Epithelial cell of proximal tubule (primary cell): ENCODE measurements around the gene TOR1A. TPM values are rescaled to one million over a fixed set of nuclear protein-coding genes. Genes with fewer than 3 reads are reported as not detected.

ENCODE experiments used
- DNase-seq: peaks from one replicate; pipeline ENCODE4 v3.0.0-alpha.2; 2011; ENCODE audit warnings: low read depth
- H3K4me3 ChIP-seq: 2 replicates; pipeline ENCODE4 v1.5.1; 2011; ENCODE audit warnings: low read depth, mild to moderate bottlenecking, low read length
- total RNA-seq: library from RNA; depleted of rRNA; stranded (reverse); fragments of >200 nt; gene quantifications from 2 replicates; pipeline ENCODE4 v1.2.3, GENCODE V29; 2015
- TF ChIP-seq, protein P1 (sequence below): conservative IDR thresholded peaks from 2 replicates; pipeline ENCODE4 v1.5.1; 2012; ENCODE audit warnings: low read depth, mild to moderate bottlenecking, low read length

Gene TOR1A
- total RNA-seq, 1 donor from 2014 or later: 48.8 TPM

DNA sequence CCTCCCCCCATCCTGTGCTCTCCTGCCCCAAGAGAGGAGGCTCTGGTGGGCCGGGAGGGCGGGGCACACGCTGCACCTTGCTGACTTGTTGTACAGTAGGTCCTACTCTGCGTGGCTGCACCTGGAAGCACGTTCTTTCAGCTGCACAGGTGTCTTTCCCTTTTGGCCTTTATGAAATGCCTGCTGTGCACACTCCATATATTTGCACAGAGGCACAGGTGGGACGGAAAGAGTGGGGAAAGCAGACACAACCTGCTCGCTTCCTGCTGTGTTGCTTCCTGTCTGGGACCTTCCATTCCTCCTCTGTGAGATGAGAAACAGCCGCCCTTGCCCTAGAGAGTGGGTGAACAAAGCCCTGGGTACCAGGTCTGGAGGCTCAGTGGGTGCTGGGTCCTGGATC, 16.1 kb upstream of the TOR1A start:
- TF ChIP-seq, protein P1, sequence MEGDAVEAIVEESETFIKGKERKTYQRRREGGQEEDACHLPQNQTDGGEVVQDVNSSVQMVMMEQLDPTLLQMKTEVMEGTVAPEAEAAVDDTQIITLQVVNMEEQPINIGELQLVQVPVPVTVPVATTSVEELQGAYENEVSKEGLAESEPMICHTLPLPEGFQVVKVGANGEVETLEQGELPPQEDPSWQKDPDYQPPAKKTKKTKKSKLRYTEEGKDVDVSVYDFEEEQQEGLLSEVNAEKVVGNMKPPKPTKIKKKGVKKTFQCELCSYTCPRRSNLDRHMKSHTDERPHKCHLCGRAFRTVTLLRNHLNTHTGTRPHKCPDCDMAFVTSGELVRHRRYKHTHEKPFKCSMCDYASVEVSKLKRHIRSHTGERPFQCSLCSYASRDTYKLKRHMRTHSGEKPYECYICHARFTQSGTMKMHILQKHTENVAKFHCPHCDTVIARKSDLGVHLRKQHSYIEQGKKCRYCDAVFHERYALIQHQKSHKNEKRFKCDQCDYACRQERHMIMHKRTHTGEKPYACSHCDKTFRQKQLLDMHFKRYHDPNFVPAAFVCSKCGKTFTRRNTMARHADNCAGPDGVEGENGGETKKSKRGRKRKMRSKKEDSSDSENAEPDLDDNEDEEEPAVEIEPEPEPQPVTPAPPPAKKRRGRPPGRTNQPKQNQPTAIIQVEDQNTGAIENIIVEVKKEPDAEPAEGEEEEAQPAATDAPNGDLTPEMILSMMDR: no peak
- no peak overlapping the region for H3K4me3 ChIP-seq
- no peak for DNase-seq

DNA sequence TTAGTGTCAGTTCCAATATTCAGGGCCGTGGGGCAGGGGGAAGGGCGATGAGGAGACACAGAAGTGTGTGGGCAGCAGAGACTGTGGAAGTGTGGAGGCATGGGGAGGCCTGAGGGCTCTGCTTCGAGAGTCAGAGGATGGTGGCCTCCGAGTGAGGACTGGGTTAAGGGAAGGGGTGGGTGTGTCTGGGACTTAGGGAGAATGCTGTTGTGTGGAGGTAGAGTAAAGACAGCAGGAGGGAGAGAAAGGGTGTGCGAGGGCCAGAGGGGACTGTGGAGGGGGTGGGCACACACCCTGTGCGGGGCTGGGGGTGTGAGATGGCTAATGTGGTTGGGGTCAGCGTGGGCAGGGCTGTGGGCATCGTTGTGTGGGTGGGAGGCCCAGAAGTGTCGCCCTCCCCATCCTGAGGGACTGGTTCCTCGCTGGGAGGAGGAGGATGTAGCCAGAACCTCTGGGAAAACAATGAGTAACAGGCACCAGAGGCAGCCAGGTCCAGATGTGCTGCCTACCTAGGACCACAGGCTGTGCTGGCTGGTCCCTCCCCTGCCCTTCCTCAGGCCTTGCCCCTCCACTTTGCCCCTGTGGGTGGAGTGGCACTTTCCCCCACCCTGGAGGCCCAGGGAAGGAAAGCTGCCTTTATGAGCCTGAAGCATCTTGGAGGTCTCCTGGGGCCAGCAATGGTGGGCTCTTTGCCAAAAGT, 15.5 kb upstream of the TOR1A start:
- no peak overlapping the region for H3K4me3 ChIP-seq
- TF ChIP-seq, protein P1: no peak

DNA sequence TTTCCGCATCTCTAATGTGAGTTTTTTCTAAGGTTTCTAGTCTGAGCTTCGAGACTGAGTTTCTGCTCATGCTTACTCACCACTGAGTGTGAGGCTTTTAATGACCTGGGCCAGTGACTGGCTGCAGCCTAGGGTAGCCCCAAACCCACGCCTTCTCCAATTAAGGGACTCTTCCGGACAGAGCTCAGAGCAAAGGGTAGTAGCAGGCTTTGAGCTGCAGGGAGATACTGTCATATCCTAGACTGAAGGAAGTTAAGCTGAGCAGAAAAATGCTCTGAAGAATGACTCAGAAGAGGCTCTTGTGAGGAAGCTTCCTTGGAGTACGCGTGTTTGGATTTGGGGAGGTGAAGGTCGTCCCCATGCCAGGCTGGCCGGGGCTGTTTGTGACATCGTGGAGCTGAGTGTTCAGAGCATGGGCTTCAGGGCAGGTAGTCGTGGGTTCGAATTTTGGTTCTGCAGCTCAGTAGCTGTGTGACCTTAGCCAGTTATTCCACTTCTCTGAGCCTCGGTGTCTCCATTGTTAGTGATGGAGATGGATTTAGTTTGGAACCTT, 14.8 kb upstream of the TOR1A start:
- TF ChIP-seq, protein P1: no peak
- no peak overlapping the region for H3K4me3 ChIP-seq
- DNase-seq: no peak

More for the DNA sequence above, 15.5 kb upstream of the TOR1A start:
- DNase-seq: no peak

DNA sequence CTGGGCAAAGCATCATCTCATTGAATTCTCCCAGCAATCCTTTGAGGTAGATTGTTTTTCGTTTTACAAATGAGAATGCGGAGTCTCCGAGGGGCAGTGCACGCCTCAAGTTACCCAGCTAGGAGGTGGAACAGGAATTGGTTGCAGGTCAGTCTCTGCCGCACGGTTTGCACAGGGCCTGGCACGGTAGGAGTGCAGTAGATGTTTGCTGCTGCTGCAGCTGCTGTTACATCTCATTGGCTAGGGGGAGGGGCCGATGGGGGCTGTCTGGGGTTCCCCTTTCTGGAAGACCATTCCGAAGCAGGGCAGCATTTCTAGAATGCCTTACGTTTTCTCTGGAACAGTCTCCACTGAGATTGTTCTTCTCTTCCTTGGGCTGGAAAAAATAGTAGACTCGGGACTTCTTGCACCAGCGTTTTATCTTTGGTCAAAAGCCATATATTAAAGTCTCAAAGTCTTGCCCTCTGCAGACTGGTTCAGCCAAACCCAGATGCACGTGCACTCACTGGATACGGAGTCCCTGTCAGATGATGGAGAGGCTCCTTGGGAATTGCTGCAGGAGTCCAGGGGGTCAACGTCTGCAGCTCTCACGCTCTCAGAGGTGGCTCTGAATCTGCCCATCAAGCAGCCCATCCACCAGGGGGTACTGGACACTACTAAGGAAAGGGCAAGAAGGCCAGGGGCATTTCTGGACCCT, 12.5 kb upstream of the TOR1A start:
- peak overlapping the region; percentile 98 for H3K4me3 ChIP-seq
- no peak for DNase-seq
- TF ChIP-seq, protein P1: peak; percentile 4

DNA sequence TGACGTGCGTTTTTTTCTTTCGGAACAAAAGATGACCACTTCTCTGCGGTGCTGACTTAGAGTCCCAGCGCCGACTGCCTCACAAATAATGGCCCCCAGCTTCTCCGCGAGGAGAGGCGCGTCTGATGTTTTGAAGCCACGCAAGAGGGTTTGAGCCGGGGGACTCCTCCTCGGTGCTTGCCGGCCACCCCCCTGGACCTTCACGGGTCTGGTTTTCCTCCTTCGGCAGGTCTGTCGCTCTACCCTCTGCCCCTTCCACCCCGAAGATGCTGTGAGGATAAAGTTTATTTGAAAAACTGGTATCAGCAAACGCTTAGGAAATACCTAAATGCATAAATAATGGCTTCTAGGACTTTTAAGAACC, 11.9 kb upstream of the TOR1A start:
- TF ChIP-seq, protein P1: no peak
- peak overlapping the region; percentile 98 for H3K4me3 ChIP-seq
- DNase-seq: no peak

DNA sequence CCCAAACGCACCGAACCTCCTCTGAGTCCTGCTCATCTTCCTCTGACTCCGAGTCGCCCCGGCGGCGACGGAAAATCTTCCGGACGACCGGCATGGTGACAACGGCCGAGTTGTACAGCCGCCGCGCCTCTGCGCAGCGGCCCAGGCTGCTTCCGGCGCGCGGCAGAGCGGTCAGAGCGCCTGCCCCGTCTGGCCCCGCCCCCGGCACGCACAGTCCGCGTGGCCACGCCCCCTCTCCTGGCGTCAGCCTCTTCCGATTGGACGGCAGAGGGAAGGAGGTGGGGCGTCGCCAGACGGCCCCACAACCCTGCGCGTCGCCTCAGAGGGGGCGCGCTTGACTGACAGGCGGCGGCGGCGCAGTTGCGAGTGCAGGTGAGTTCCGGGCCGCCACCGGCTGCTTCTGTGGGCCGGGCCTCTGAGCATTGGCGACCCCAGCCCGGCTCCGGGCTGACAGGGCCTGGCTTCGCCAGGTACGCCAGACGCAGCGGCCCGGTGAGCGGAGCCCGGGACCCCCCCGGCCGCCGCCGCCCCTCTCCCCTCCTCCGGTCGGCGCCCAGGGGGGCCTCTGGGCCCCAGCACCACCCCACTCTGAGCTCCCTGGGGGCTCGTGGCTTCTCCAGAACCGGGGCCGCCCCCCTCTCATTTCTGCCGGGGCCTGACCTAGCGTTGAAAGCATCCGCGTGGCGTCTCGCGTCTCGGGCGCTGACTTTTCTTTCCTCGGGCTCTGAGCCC, 11.4 kb upstream of the TOR1A start, which contains the start of the genes C9orf78 and USP20:
TSS of gene C9orf78 (minus strand) at position 148 of the 732 bp plus-strand sequence. CDS start at position 94, 54 bp downstream.
TSS of gene USP20 (plus strand) at position 331 of the 732 bp plus-strand sequence. CDS start 17,098 bp downstream, outside the sequence.
- TF ChIP-seq, protein P1: no peak
- peak; percentile 39 for DNase-seq

More for the DNA sequence above, 11.4 kb upstream of the TOR1A start, which contains the start of the genes C9orf78 and USP20:
- peak within 1 kb of the TSS; percentile 98 for H3K4me3 ChIP-seq
